Vagina (tissue), 2 donors: ENCODE results near the gene RSAD2. TPM values are rescaled to one million over a fixed set of nuclear protein-coding genes. Genes with fewer than 3 reads are reported as not detected.
"Not testable (repeated sequence)": the region's sequence is repeated elsewhere in the genome, so short reads cannot be mapped to it uniquely, and the experiment has no call there.

Source experiments
- DNase-seq, 2 donors: peaks; one replicate each; pipeline ENCODE4 v3.0.0-alpha.2; 2017; ENCODE audit errors: extremely low spot score in 2 of 2
- H3K27ac ChIP-seq: fragments of 200-600 bp; sonication (generic); one replicate; pipeline ENCODE4 v1.5.1; 2019
- H3K27me3 ChIP-seq: fragments of 200-600 bp; sonication (generic); one replicate; pipeline ENCODE4 v1.5.1; 2019
- H3K36me3 ChIP-seq, 2 donors: fragments of 200-600 bp; sonication (generic); one replicate each; pipeline ENCODE4 v1.5.1; 2017 to 2019
- H3K4me1 ChIP-seq: fragments of 200-600 bp; sonication (generic); one replicate; pipeline ENCODE4 v1.5.1; 2019
- H3K4me3 ChIP-seq, 2 donors: fragments of 200-600 bp; sonication (generic); 1 replicate in 1 of 2; 2 replicates in 1 of 2; pipeline ENCODE4 v1.5.1; 2016 to 2019
- H3K9me3 ChIP-seq: fragments of 200-600 bp; sonication (generic); one replicate; pipeline ENCODE4 v1.5.1; 2019
- CTCF ChIP-seq, 3 experiments: fragments of 450-650 bp in 2 of 3; fragments of 200-600 bp in 1 of 3; sonication (generic) in 1 of 3; IDR thresholded peaks; one replicate each; pipeline ENCODE4 v1.5.1; 2017 to 2019; ENCODE audit warnings: antibody characterized with exemption in 3 of 3, mild to moderate bottlenecking in 2 of 3, moderate library complexity in 2 of 3
- POLR2A ChIP-seq, 2 donors: fragments of 450-650 bp; IDR thresholded peaks; one replicate each; pipeline ENCODE4 v1.6.1; 2017; ENCODE audit warnings: antibody characterized with exemption in 2 of 2, mild to moderate bottlenecking in 2 of 2, moderate library complexity in 2 of 2
- POLR2AphosphoS5 ChIP-seq, 2 donors: sonication (generic); formaldehyde crosslinking; IDR thresholded peaks; one replicate each; pipeline ENCODE4 v1.9.0; 2017; ENCODE audit warnings: antibody characterized with exemption in 2 of 2, mild to moderate bottlenecking in 2 of 2, low read depth in 1 of 2; ENCODE audit not compliant: insufficient read depth in 1 of 2
- intact Hi-C: fragments of 100-400 bp; cut with DNase I; formaldehyde crosslinking; loops from one replicate; pipeline ENCODE4 v1.15.1; 2023
- total RNA-seq: library from RNA; depleted of rRNA; stranded (reverse); fragments of >200 nt; gene quantifications from one replicate; pipeline ENCODE4 v1.2.3, GENCODE V29; 2016

The RSAD2 gene
- total RNA-seq, 1 donor from 2014 or later: 0.25 TPM

GRCh38 chr2:6934345-6934744, 56.8 kb downstream of the RSAD2 start:
- H3K9me3 ChIP-seq: no peaks in the 10 kb centered on the region
- no peak overlapping the region for H3K4me3 ChIP-seq
- intact Hi-C loops: no loop called here
- H3K27ac ChIP-seq: no peak overlapping the region
- H3K4me1 ChIP-seq: no peaks in the 10 kb centered on the region
- no peaks in the 10 kb centered on the region for H3K27me3 ChIP-seq
- no peak for TF ChIP-seq POLR2A (IDR thresholded peaks at IDR 0.05)
- TF ChIP-seq CTCF (IDR thresholded peaks at IDR 0.05): no peak
- no peak for TF ChIP-seq POLR2AphosphoS5 (IDR thresholded peaks at IDR 0.05; ENCODE audit: insufficient read depth in 1 of 2, low read depth in 1 of 2)
- H3K36me3 ChIP-seq: no peaks in the 10 kb centered on the region
- DNase-seq: no peak

GRCh38 chr2:6934758-6935651, 57.4 kb downstream of the RSAD2 start:
- no peaks in the 10 kb centered on the region for H3K9me3 ChIP-seq
- H3K4me3 ChIP-seq: no peak overlapping the region
- H3K27me3 ChIP-seq: no peaks in the 10 kb centered on the region
- no peaks in the 10 kb centered on the region for H3K36me3 ChIP-seq
- peak in 1 of 2 donors; percentile 52 for DNase-seq
- intact Hi-C loops: no loop called here
- no peak overlapping the region for H3K27ac ChIP-seq
- no peaks in the 10 kb centered on the region for H3K4me1 ChIP-seq
- no peak for TF ChIP-seq POLR2A (IDR thresholded peaks at IDR 0.05)
- no peak for TF ChIP-seq CTCF (IDR thresholded peaks at IDR 0.05)
- TF ChIP-seq POLR2AphosphoS5 (IDR thresholded peaks at IDR 0.05; ENCODE audit: insufficient read depth in 1 of 2, low read depth in 1 of 2): no peak

GRCh38 chr2:6935652-6936020, 58.1 kb downstream of the RSAD2 start:
- H3K9me3 ChIP-seq, H3K4me3 ChIP-seq, H3K36me3 ChIP-seq, H3K27me3 ChIP-seq, H3K4me1 ChIP-seq, intact Hi-C loops, H3K27ac ChIP-seq: not testable (repeated sequence)
- DNase-seq: peak in 1 of 2 donors; percentile 52

- peaks cover 0 to 6% of the 10 kb centered on the region in 2 donors for H3K36me3 ChIP-seq
- TF ChIP-seq POLR2A (IDR thresholded peaks at IDR 0.05) (no peak), POLR2AphosphoS5 (IDR thresholded peaks at IDR 0.05; ENCODE audit: insufficient read depth in 1 of 2, low read depth in 1 of 2) (no peak), CTCF (IDR thresholded peaks at IDR 0.05) (no peak)
- no peaks in the 10 kb centered on the region for H3K27me3 ChIP-seq
- H3K4me1 ChIP-seq: no peaks in the 10 kb centered on the region
- no peak overlapping the region for H3K27ac ChIP-seq
- peak in 1 of 2 donors; percentile 22 for DNase-seq
- no peak overlapping the region for H3K4me3 ChIP-seq
- intact Hi-C loops: no loop called here
- no peaks in the 10 kb centered on the region for H3K9me3 ChIP-seq
Measured at GRCh38 chr2:6937157-6937556, 59.6 kb downstream of the RSAD2 start.

- Histone ChIP-seq H3K9me3 (no peaks in the 10 kb centered on the region), H3K27me3 (no peaks in the 10 kb centered on the region), H3K36me3 (peaks cover 0 to 6% of the 10 kb centered on the region in 2 donors), H3K4me1 (no peaks in the 10 kb centered on the region), H3K4me3 (no peak overlapping the region), H3K27ac (no peak overlapping the region)
- TF ChIP-seq POLR2A (IDR thresholded peaks at IDR 0.05): no peak
- no peak for TF ChIP-seq CTCF (IDR thresholded peaks at IDR 0.05)
- no peak for TF ChIP-seq POLR2AphosphoS5 (IDR thresholded peaks at IDR 0.05; ENCODE audit: insufficient read depth in 1 of 2, low read depth in 1 of 2)
- intact Hi-C loops: no loop called here
- DNase-seq: peak; percentile 28 to 42
Measured at GRCh38 chr2:6937582-6937981, 60.0 kb downstream of the RSAD2 start.
